D721Med (cell line): ENCODE measurements around the gene ZDHHC12.

Experiments
- DNase-seq: peaks from one replicate; pipeline ENCODE4 v3.0.0; 2011; ENCODE audit warnings: low spot score; ENCODE audit not compliant: insufficient read length
- FAIRE-seq: peaks from 2 replicates; lab custom pipeline; 2011; peaks lifted over from hg19 to GRCh38; lab: Jason Lieb, UNC
- CTCF ChIP-seq: IDR thresholded peaks from 2 replicates; pipeline ENCODE4 v1.5.1; 2012; ENCODE audit warnings: mild to moderate bottlenecking, control low read depth; ENCODE audit not compliant: insufficient read depth; ENCODE audit errors: missing control alignments

The ZDHHC12 gene

GRCh38 chr9:128729766-128730517, 6.0 kb upstream of the ZDHHC12 start:
- DNase-seq (no peak), FAIRE-seq (no peak)
- no peak for TF ChIP-seq CTCF

- DNase-seq, result no peak
- TF ChIP-seq CTCF, result peak; percentile 10
- FAIRE-seq, result no peak
These were observed 5.4 kb upstream of the ZDHHC12 start for GRCh38 chr9:128729302-128729701.

- DNase-seq (no peak), FAIRE-seq (no peak)
- no peak for TF ChIP-seq CTCF
These were observed 4.4 kb upstream of the ZDHHC12 start for GRCh38 chr9:128728298-128728697.

GRCh38 chr9:128727640-128728248, 3.8 kb upstream of the ZDHHC12 start:
- DNase-seq, result no peak
- TF ChIP-seq CTCF, result no peak
- FAIRE-seq, result no peak

- DNase-seq (peak; percentile 74), FAIRE-seq (peak; percentile 93)
- TF ChIP-seq CTCF, result no peak
These were observed 851 bp upstream of the ZDHHC12 start for GRCh38 chr9:128724744-128725211.

- DNase-seq (peak; percentile 39), FAIRE-seq (no peak)
- no peak for TF ChIP-seq CTCF
These were observed 518 bp downstream of the ZDHHC12 start for GRCh38 chr9:128723352-128723865.
